GM21423 (cell line): ENCODE results near the gene LYPD6.
A peak's percentile ranks its signal among the peaks of the same experiment; 100 is the strongest.

ENCODE experiments used
- ATAC-seq: cut with Tn5 transposase; IDR thresholded peaks from one replicate; pipeline ENCODE4 v1.9.1; 2021; ENCODE audit warnings: mild to moderate bottlenecking, moderate library complexity; ENCODE audit not compliant: unreplicated experiment

Gene LYPD6

DNA sequence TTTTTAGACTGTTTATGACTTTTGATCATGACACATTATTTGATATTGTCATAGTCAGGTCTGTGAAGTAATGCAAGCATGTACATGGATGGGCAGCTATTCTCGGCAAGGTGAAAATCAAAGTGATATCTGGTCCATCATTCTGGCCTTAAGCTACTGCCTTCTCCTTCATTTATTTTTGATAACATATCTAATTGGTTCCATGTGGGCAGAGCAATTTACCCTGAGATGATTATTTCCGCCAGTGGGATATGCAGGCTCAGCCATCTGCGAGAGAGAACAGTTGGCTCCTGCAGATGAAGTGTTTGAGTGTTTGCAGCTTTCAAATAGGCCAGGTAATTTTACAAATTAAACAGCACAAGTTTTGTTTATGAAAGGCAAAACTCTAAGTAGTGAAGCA, 116.4 kb downstream of the LYPD6 start:
- ATAC-seq: no peak

DNA sequence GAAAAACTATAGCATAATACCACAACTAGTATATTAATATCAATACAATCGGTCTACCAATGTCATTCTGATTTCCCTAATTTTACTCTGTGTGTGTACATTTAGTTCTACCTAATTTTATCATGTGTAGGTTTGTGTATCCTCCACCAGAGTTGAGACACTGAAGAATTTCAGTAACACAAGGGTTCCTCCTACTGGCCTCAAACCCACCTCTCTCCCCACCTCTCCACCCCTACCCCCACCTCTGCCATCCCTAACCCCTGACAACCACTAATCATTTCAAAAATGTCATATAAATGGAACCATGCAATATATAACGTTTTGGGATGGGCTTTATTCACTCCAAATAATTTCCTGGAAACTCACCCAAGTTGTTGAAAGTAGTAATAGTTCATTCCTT, 117.9 kb downstream of the LYPD6 start:
- no peak for ATAC-seq

DNA sequence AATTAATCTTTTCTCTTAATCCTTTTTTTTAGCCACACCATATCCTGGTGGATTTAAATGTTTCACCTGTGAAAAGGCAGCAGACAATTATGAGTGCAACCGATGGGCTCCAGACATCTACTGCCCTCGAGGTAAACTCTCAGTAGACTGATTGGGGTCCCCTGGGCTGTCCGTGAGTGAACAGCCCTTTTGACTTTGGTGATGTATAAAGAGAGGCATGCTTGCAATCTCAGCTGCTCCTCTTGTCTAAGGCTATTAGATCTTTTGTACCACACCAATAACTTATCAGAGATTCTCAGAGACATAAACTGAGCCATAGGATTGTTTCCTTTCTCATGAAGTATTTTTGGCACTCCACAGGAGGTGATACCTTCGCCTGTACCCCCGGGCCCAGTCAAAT, 118.6 kb downstream of the LYPD6 start:
- ATAC-seq: no peak

DNA sequence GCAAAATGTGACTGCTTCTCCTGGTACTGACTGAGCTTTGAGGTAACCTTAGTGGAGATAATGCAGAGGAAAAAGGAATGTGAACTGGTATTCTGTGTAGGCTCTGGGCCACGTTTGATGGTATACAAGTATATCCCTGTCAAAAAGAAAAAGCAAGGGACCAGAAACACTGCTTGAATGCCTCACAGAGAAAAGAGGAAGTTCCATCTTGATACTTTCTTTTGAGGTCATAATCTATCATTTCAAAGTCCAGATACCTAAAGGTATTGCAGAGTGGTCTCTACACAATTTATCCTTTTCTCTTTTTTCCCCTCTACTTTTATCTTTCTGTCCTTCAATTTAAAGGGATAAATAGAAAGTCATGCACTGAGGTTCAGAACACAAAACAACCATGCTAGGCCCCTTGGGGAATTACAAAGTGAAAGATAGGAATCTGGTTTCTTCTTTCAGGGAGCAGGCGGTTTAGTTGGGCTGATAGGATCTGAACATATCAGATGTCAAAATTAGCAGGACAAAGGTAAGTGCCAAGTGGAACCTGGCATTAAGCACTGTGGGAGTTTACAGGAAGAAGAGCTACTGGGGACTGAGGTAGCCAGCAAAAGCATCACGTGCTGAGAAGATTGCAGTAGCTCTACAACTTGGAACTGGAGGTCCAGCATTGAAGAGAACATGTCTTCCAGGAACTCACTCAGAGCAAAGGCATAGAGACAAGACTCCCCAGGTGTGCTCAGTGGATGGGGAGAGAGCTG, 121.2 kb downstream of the LYPD6 start:
- no peak for ATAC-seq

DNA sequence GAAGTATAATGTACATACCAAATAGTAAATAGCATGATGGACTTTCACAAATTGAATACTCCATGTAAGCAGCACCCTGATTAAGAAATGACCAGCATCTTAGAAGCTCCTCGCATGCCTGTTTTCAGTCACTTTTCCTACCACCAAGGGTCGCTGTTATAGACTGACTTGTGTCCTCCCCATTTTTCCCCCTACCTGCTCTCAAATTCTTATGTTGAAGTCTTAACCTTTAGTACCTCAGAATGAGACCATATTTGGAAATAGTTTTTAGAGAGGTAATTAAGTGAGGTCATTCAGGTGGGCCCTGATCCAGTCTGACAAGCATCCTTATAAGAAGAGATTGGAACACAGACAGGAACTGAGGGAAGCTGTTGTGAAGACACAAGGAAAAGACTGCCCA, 125.9 kb downstream of the LYPD6 start:
- no peak for ATAC-seq

DNA sequence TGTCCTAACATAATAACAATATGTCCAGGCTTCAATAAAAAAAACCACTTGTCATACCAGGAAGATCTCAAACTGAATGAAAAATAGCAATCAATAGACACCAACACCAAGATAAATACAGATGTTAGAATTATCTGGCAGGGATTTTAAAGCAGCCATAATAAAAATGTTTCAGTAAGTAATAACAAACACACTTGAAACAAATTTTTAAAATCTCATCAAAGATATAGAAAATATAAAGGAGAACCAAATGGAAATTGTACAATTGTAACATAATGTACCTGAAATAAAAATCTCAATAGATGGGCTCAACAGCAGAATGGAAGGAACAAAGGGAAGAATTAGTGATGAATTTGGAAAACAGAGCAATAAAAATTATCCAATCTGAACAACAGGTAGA, 128.1 kb downstream of the LYPD6 start:
- no peak for ATAC-seq

DNA sequence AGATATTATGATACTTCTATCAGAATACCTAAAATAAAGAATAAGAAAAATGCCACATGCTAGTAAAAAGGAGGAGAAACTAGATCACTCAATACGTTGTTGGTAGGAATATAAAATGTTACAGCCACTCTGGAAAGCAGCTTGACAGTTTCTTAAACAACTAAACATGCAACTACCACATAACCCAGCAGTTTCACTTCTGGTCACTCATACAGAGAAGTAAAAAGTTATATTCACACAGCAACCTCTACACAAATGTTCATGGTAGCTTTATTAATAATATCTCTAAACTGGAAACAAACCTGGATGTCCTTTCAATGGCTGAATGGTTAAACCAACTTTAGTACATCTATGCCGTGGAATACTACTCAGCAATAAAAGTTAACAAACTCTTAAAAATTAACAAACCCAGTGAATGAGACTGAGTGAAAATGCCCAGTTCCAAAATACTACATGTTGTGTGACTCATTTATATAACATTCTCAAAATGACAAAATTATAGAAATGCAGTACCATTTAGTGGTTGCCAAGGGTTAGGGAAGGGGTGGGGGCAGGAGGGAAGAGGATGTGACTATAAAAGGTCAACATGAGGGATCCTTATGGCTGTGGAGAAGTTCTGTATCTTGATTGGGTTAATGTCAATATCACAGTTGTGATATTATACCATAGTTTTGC, 133.1 kb downstream of the LYPD6 start:
- ATAC-seq: peak; percentile 84

DNA sequence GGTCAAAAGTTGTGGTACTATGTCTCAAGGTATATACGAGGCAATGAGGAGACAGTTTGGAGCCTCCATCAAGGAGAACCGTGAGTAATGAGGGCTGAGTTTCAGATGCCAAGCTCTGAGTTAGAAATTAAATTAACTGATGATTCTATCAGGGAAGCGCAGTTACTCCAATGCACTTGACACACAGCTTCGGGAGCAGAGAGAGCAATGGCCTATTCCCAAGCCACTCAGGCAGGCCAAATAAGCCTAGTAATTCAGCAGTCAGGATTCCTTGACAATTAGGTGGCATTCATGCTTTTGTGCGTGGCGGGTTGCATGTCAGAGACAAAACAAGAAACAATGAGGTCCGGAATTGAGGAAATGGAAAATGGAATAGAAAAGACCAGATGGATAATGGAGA, 134.0 kb downstream of the LYPD6 start:
- no peak for ATAC-seq

DNA sequence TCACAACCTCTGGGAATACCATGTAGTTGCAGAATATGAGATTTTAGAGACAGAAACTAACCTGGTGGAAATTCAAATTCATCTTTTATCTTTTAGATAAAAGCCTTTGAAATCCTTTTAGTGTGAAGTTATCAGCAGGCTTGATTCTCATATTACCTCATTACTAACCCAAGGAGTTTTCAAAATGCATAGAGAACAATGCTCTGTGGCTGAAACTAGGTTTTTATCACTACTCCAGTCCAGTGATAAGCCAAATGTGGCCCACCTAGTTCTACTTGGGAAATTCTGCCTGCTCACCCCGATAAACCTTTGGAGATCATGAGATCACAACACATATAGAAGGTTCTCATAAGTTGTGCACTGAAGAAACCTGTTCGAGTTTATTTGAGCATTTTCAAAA, 135.5 kb downstream of the LYPD6 start:
- ATAC-seq: no peak

DNA sequence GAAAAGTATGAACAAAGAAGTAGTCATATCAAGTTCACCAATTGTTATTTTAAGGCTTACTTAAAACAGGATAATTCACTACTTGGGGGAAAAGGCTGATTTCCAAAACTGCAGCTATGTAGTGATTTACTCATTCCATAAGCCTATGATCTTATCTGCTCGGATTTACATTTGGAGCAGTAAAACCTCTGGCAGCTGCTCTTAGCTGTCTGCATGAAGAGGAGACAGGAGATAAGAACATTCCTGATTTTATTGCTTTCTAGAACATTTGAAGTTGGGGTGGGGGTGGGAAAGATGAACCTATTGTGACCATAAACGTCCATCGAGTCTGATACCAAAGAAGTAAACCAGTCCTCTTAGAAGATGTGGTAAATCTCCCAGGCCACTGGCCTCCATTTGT, 136.2 kb downstream of the LYPD6 start:
- ATAC-seq: no peak

DNA sequence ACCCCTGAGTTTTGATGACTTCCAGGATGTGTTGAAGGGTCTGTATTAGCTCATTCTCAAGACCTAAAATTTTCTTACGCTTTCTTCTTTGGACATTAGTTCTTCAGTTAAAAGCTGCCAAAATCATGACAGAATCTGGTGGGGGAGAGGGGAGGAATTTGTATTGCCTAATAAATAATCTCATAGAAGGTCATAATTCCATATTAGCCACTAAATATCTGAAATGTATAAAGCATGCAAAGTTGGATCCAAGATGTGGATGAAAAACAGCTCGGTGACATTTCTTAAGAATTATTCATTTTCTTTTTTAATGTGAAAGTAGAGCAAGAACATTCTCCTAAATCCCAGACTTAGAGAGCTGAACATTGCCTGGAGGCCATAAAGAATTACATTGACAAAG, 137.0 kb downstream of the LYPD6 start:
- ATAC-seq: no peak

DNA sequence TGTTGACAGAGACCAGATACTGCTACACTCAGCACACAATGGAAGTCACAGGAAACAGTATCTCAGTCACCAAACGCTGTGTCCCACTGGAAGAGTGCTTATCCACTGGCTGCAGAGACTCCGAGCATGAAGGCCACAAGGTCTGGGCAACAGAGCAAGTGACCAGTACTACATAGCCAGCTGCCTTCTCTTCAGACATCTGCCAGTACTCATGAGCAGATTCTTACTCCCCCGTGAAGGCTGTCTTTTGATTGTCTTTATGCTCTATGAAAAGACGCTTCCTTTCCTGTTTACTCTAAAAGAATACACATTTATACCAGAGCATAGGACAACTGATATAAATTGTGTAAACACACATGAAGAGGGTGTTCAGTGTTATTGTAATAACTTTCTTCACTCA, 138.2 kb downstream of the LYPD6 start:
- no peak for ATAC-seq

DNA sequence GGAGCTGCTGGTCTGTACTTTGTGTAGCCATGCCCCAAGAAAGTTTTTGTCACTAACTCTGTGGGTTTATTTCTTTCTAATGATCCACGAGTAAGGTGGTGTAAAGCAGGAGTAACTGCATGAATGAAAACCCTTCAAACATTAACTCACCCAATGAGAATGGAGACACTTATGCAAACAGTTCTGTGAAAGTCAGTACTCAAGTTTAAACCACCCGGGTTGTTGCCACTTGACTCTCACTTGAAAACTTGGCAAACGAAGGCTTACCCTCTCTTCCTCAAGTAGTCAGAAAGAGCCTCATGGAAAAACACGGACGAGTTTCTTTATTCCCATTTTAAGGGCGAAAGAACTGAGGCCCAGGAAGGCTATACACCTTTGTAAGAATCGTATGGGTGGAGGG, 139.7 kb downstream of the LYPD6 start:
- no peak for ATAC-seq

DNA sequence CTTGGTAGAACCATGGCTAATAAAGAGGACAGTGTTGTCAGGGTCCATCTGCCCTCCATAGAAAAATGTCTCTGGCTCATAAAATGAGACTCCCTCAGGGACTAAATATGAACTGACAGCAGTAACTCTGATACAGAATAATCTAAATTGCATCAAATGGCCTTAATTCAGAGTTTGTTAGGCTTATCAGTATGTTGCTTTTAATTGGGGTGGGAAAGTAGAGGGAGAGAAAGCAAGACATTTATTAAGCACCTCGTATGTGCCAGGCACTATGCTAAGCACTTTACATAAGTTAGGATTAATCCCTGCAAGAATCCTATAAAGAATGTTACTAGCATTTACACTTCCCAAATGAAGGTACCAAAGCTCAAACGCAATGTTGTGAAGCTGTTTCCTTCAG, 142.0 kb downstream of the LYPD6 start:
- ATAC-seq: no peak

DNA sequence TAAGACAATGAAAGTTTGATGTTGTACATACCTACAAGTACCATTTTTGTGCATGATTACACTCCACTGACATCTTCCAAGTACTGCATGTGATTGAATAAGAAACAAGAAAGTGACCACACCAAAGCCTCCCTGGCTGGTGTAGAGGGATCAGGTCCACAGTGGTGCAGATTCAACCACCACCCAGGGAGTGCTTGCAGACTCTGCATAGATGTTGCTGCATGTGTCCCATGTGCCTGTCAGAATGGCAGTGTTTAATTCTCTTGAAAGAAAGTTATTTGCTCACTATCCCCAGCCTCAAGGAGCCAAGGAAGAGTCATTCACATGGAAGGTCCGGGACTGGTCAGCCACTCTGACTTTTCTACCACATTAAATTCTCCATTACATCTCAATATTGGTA, 142.7 kb downstream of the LYPD6 start:
- no peak for ATAC-seq

DNA sequence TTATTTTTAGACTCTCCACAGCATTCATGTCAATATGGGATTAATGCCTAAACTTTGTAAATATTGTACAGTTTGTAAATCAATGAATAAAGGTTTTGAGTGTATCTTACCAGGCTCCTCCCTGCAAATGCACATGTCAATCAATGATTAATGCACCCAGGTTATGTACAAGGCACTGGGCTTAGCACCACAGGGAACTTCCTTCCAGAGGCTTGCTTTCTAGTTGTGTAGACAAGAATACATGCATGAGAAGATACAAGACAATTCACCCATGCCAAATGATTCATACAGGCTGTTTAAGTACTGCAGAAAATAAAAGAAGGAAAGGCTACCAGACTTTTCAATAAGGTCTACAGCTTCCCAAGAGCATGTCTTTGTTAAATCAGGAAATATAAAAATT, 143.1 kb downstream of the LYPD6 start:
- ATAC-seq: no peak

DNA sequence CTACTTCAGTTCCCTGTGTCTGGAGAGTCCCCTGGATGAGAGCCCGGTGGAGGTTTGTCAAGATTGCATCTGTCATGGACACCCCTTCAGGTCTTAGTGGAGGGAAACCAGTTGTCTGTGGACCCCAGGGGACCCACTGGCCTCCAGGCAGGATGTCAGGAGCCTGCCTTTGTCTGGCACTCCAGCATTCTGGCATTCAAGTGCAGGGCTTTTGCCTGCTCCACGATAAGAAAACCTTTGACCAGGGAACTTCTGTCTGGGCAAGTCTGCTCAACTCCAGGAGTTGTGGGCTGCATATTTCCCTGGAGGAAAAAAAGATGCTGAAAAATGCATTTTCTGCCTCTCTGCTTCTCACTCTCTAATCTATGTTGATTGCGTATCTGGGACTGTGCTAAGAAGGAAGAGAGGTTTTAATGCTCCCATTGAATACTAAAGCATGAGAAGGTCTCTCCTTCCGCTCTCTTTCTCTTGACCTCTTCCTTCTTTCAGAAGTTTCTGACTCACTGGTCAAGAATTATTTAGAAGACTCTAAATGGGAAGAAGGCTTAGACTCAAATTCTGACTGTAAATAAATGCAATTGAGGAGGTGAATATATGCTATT, 152.7 kb downstream of the LYPD6 start:
- ATAC-seq: no peak

DNA sequence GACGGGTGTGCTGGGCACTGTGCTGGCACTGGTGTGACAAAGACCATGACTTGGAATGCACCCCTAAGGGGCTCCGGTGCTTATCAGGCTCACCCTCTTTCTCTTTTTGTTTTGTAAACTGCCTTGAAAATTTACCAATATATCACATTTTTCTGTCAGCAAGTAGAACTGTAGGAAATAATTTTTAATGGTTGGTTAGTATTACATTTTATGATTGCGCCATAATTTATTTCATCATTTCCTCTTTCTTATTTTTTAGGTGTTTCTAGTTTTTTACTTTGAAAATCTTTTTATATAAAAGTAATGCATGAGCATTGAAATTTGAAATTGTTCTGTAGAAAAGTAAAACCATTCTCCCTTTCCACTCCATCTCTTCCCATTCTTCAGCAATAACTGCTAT, 156.3 kb downstream of the LYPD6 start:
- ATAC-seq: no peak

DNA sequence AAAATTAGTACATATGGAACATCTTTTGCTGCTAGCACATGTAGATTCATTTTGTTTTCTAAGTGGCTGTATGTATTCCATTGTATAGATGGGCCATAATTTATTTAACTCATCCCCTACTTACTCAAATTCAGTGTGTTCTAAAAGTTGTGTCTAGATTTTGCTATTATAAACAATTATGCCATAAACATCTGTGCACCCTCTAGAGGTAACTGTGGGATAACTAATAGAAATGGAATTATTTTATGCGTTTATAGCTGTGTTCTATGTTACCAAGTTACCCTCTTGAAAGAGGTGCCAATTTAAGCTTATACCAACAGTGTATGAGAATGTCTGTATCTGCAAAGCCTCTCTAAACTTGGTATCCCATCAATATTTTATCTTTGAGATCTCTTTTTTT, 156.8 kb downstream of the LYPD6 start:
- ATAC-seq: no peak

DNA sequence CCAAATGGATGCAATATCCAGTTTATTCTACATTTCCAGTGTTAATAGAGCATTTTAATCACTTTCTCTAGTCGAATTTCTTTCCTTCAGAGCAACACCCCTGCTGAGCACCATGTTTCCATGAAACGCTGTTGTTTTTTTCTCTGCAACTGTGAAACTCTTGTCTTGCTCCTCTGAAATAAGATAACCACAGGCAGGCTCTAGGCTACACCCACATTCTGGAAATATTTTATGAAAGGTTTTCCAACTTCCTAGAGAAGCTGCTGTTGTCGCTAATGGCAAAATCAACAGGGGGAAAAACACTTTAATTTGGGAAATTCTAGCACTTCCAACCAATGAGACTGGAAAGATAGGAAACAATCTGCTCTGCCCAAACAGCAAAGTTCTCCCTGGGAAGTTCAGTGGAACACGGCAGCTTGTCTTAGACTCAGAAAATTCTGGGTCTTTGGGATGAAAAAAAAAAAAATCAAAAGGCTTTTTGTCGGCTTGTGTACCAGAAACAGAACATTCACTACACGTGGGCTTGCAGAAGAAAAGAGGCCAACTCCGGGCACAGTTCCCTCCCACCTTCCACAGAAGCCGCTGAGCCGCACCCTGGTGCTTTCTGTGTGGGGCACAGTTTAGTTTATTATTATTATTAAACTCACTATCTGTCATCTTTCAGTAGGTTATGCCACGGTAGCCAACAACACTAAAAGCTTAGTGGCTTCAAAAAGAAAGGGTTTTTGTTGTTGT, 158.5 kb downstream of the LYPD6 start:
- ATAC-seq: no peak

DNA sequence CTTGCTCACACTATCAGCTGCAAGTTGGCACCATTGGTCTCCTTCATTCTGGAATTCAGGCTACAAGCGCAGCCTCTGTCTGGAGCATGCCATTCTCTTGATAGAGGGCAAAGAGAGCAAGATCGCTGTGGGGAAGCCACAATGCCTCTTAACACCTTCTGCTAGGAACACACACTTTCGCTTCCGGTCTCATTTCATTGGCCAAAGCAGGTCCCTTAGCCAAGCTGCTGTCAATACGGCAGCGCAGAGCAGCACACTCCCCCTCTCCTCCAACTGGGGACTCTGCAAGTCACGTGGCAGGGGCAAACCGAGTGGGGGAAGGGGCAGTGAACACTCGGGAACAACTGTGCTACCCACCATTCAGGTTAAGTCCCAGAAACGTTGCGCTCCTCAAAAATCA, 159.1 kb downstream of the LYPD6 start:
- no peak for ATAC-seq

DNA sequence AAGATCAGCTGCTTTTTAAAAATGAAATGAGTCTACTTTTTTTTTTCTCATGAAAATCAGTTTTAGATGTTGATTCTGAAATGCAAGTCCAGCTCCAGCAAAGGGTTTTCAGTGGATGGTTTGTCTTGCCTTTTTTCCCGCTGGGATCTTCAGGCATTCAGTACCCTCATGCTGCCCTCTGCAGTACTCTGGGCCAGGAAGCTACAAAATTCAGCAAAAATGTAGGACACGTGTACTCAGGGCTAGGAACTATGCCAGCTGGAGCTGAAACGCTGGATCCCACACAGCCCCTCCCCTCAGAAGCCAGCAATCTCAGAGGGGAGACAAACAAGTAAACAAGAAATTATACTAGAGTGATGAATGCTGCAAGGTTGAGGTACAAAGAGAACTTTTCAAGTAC, 159.9 kb downstream of the LYPD6 start:
- ATAC-seq: no peak
